Esophagus squamous epithelium (tissue), 5 donors: ENCODE data around the gene SCYGR1. TPM values are rescaled to one million over a fixed set of nuclear protein-coding genes. Genes with fewer than 3 reads are reported as not detected.
"Not testable (repeated sequence)": the region's sequence is repeated elsewhere in the genome, so short reads cannot be mapped to it uniquely, and the experiment has no call there.

Source experiments
- DNase-seq: peaks from one replicate; lab custom pipeline; 2025; lab: John Stamatoyannopoulos, UW
- H3K27ac ChIP-seq, 4 donors: fragments of 200-600 bp; sonication (generic); one replicate each; pipeline ENCODE4 v1.5.1; 2016 to 2019; ENCODE audit warnings: mild to moderate bottlenecking in 1 of 4
- H3K27me3 ChIP-seq, 4 donors: fragments of 200-600 bp; sonication (generic); 1 replicate in 3 of 4; 2 replicates in 1 of 4; pipeline versions ENCODE4 v1.5.1 to v1.6.0; 2017 to 2021; ENCODE audit warnings: antibody characterized with exemption in 1 of 4
- H3K36me3 ChIP-seq, 3 donors: fragments of 200-600 bp; sonication (generic); one replicate each; pipeline ENCODE4 v1.5.1; 2016 to 2019
- H3K4me1 ChIP-seq, 3 donors: fragments of 200-600 bp; sonication (generic); one replicate each; pipeline ENCODE4 v1.5.1; 2017 to 2019
- H3K4me3 ChIP-seq, 4 donors: fragments of 200-600 bp; sonication (generic); 1 replicate in 3 of 4; 2 replicates in 1 of 4; pipeline ENCODE4 v1.5.1; 2016 to 2019; ENCODE audit warnings: mild to moderate bottlenecking in 2 of 4, moderate library complexity in 1 of 4
- H3K9me3 ChIP-seq, 3 donors: fragments of 200-600 bp; sonication (generic); one replicate each; pipeline ENCODE4 v1.5.1; 2016 to 2019
- POLR2A ChIP-seq, 4 donors: fragments of 450-650 bp; IDR thresholded peaks; one replicate each; pipeline ENCODE4 v1.6.1; 2017; ENCODE audit warnings: antibody characterized with exemption in 4 of 4, mild to moderate bottlenecking in 4 of 4, moderate library complexity in 3 of 4
- WGBS, 2 donors: methylation state at CpG; one replicate each; pipeline ENCODE4 v1.1.5; 2018; 5-methylcytosine and 5-hydroxymethylcytosine counted together
- intact Hi-C: fragments of 100-400 bp; cut with DNase I; formaldehyde crosslinking; loops from one replicate; pipeline ENCODE4 v1.15.0; 2022
- total RNA-seq, 4 donors: library from RNA; depleted of rRNA; stranded (reverse); fragments of >200 nt; gene quantifications; one replicate each; pipeline ENCODE4 v1.1.0, GENCODE V29; 2016
- TF ChIP-seq, protein P1 (sequence below), 6 experiments: fragments of 450-650 bp in 4 of 6; fragments of 200-600 bp in 2 of 6; sonication (generic) in 2 of 6; IDR thresholded peaks; one replicate each; pipeline ENCODE4 v1.5.1; 2016 to 2019; ENCODE audit warnings: antibody characterized with exemption in 6 of 6, mild to moderate bottlenecking in 4 of 6, moderate library complexity in 4 of 6
- donor health status: DM: yes; HTN: yes; CAD: no.

Gene SCYGR1
- not detected for total RNA-seq

DNA sequence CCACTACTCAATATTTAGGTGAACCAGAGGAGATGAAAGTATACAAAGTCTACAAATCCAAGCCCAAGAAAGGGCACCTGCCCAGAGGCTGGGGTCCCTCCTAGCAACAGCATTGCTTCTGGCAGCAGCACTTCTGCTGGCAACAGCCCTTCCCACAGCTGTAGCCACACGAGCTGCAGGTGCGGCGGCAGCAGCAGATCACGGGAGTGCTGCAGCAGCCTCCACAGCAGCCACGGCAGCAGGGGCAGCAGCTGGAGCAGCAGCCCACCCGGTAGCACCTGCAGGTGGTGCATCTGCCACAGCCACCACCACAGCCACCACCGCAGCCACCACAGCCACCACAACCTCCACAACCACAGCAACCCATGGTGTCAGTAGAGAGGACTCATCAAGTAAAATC lies at the start of gene SCYGR1:
TSS of gene SCYGR1 (minus strand) at position 367 of the 400 bp plus-strand sequence. CDS start at position 367, 0 bp downstream.
- H3K27me3 ChIP-seq, H3K36me3 ChIP-seq, DNase-seq, intact Hi-C loops, H3K4me3 ChIP-seq, H3K9me3 ChIP-seq: not testable (repeated sequence)
- Histone ChIP-seq H3K4me1 (peaks cover 0 to 26% (median 14%) of the 10 kb centered on the region in 3 donors), H3K27ac (peak within 1 kb of the TSS in 3 of 4 donors; percentile 50 to 75 (median 58))
- 90 to 100% methylated on average over 1 to 5 of the region's 7 CpGs for WGBS, 2 donors

DNA sequence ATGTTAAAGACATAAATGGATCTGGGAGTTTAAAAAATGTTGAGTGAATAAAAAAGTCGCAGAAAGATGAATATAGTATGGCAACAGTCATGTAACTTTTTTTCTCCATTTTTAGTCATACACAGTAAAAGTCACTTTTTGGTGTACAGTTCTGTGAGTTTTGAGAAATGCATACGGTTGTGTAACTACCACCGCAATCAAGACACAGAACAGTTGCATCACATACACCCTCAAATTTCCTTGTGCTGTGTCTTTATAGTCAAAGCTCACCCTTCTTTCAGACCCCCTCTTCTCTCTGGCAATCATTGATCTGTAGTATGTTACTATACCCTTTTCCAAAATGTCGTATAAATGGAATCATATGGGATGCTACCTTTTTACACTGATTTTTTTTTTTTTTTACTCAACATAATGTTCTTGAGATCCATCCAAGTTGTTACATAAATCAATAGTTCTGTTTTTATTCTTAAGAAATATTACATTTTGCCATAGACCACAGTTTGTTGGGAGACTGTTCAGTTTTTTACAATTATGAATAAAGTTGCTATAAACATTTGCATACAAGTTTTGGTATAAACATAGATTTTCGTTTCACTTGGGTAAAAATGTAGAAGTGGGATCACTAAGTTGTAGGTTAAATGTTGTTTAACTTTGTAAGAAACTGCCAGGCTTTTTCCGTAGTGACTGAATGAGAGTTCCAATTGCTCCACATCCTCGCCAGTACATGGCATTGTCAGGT lies 48.9 kb upstream of the SCYGR1 start:
- no peak overlapping the region for H3K4me3 ChIP-seq
- no peak overlapping the region for H3K27ac ChIP-seq
- H3K9me3 ChIP-seq: peaks cover 0 to 16% (median 11%) of the 10 kb centered on the region in 3 donors
- no peaks in the 10 kb centered on the region for H3K27me3 ChIP-seq
- DNase-seq: no peak
- intact Hi-C loops: no loop called here
- H3K4me1 ChIP-seq: no peaks in the 10 kb centered on the region
- TF ChIP-seq, protein P1, sequence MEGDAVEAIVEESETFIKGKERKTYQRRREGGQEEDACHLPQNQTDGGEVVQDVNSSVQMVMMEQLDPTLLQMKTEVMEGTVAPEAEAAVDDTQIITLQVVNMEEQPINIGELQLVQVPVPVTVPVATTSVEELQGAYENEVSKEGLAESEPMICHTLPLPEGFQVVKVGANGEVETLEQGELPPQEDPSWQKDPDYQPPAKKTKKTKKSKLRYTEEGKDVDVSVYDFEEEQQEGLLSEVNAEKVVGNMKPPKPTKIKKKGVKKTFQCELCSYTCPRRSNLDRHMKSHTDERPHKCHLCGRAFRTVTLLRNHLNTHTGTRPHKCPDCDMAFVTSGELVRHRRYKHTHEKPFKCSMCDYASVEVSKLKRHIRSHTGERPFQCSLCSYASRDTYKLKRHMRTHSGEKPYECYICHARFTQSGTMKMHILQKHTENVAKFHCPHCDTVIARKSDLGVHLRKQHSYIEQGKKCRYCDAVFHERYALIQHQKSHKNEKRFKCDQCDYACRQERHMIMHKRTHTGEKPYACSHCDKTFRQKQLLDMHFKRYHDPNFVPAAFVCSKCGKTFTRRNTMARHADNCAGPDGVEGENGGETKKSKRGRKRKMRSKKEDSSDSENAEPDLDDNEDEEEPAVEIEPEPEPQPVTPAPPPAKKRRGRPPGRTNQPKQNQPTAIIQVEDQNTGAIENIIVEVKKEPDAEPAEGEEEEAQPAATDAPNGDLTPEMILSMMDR (IDR thresholded peaks at IDR 0.05): no peak
- no peak for TF ChIP-seq POLR2A (IDR thresholded peaks at IDR 0.05)
- 73 to 77% methylated on average over 7 of the region's 7 CpGs for WGBS, 2 donors
- H3K36me3 ChIP-seq: no peaks in the 10 kb centered on the region

GRCh38 chr2:227433171-227433570 lies 45.4 kb upstream of the SCYGR1 start:
- TF ChIP-seq, protein P1 (IDR thresholded peaks at IDR 0.05): no peak
- TF ChIP-seq POLR2A (IDR thresholded peaks at IDR 0.05): no peak
- intact Hi-C loops: no loop called here
- Histone ChIP-seq H3K27me3 (no peaks in the 10 kb centered on the region), H3K9me3 (peaks cover 0 to 16% (median 11%) of the 10 kb centered on the region in 3 donors), H3K36me3 (no peaks in the 10 kb centered on the region), H3K4me3 (no peak overlapping the region), H3K4me1 (no peaks in the 10 kb centered on the region), H3K27ac (no peak overlapping the region)
- 79 to 87% methylated on average over 2 of the region's 2 CpGs for WGBS, 2 donors
- DNase-seq: no peak

GRCh38 chr2:227430639-227431038 lies 42.9 kb upstream of the SCYGR1 start:
- intact Hi-C loops: no loop called here
- no peak for TF ChIP-seq POLR2A (IDR thresholded peaks at IDR 0.05)
- TF ChIP-seq, protein P1 (IDR thresholded peaks at IDR 0.05): no peak
- 62 to 78% methylated on average over 3 of the region's 3 CpGs for WGBS, 2 donors

DNA sequence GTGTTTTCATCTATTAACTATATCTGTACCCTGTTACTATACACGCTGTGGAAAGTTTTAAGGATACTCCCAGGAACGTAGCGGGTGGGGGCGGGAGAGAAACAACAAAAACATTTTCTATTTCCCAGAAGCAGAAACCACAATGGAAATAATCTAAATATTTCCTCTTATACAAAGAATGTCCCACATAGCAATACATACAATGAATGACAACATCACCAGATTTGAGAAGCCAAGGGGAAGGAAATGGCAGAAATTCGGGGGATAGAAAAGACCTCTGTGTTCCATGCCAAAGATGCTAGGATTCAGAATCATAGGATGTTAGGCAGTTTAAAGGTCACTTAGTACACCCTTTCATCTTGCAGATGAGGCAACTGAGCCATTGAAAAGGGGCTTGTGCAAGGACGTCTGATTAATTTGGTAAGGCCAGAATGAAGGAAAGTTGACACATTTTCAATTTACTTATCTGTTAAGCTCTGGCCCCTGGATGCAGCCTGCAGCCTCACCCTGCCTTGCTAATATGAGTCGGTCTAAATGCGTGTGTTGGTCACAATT lies 41.1 kb upstream of the SCYGR1 start:
- WGBS, 2 donors: 79 to 89% methylated on average over 8 of the region's 8 CpGs
- TF ChIP-seq, protein P1 (IDR thresholded peaks at IDR 0.05): no peak
- TF ChIP-seq POLR2A (IDR thresholded peaks at IDR 0.05): no peak
- DNase-seq: no peak
- no peaks in the 10 kb centered on the region for H3K36me3 ChIP-seq
- H3K9me3 ChIP-seq: peaks cover 0 to 16% (median 11%) of the 10 kb centered on the region in 3 donors
- H3K27me3 ChIP-seq: no peaks in the 10 kb centered on the region
- H3K4me1 ChIP-seq: no peaks in the 10 kb centered on the region
- no peak overlapping the region for H3K4me3 ChIP-seq
- intact Hi-C loops: no loop called here
- no peak overlapping the region for H3K27ac ChIP-seq

More at GRCh38 chr2:227430639-227431038, 42.9 kb upstream of the SCYGR1 start:
- DNase-seq: no peak
- H3K27ac ChIP-seq: no peak overlapping the region
- H3K4me1 ChIP-seq: no peaks in the 10 kb centered on the region
- H3K36me3 ChIP-seq: no peaks in the 10 kb centered on the region
- no peak overlapping the region for H3K4me3 ChIP-seq
- H3K27me3 ChIP-seq: no peaks in the 10 kb centered on the region
- peaks cover 0 to 16% (median 11%) of the 10 kb centered on the region in 3 donors for H3K9me3 ChIP-seq
